Natural killer cell (primary cell): ENCODE measurements around the gene LGALS1. TPM values are rescaled to one million over a fixed set of nuclear protein-coding genes. Genes with fewer than 3 reads are reported as not detected.
A peak's percentile ranks its signal among the peaks of the same experiment; 100 is the strongest.
"Not testable (repeated sequence)": the region's sequence is repeated elsewhere in the genome, so short reads cannot be mapped to it uniquely, and the experiment has no call there.

Experiments
- ATAC-seq, 3 donors: fragments of 150-1000 bp in 2 of 3; fragments of 200-7000 bp in 1 of 3; cut with Tn5 transposase; 1 replicate in 1 of 3; 2 replicates in 2 of 3; pipeline ENCODE4 v1.10.0; 2021; ENCODE audit warnings: mild to moderate bottlenecking in 2 of 3, moderate library complexity in 2 of 3
- DNase-seq, 2 donors: peaks; one replicate each; pipeline versions ENCODE4 v3.0.0 to v3.0.0-alpha.2; 2013 to 2021; ENCODE audit warnings: mixed read lengths in 1 of 2
- H3K27ac ChIP-seq: one replicate; pipeline ENCODE4 v1.5.1; 2013; ENCODE audit warnings: mild to moderate bottlenecking, low read length
- H3K27me3 ChIP-seq: one replicate; pipeline ENCODE4 v1.6.1; 2013; ENCODE audit warnings: low read length; ENCODE audit not compliant: control insufficient read depth, insufficient read depth
- H3K36me3 ChIP-seq: one replicate; pipeline ENCODE4 v1.6.1; 2013; ENCODE audit warnings: low read length; ENCODE audit not compliant: control insufficient read depth, insufficient read depth
- H3K4me1 ChIP-seq: one replicate; pipeline ENCODE4 v1.6.1; 2013; ENCODE audit warnings: low read length; ENCODE audit not compliant: control insufficient read depth, insufficient read depth
- H3K4me3 ChIP-seq: one replicate; pipeline ENCODE4 v1.5.1; 2013; ENCODE audit warnings: low read length
- H3K9me3 ChIP-seq: one replicate; pipeline ENCODE4 v1.6.1; 2013; ENCODE audit warnings: low read length; ENCODE audit not compliant: control insufficient read depth, insufficient read depth
- H3K27ac Mint-ChIP-seq, 2 donors: one replicate each; pipeline ENCODE4 v1.8.0; 2022; ENCODE audit warnings: mild to moderate bottlenecking in 2 of 2, mixed read lengths in 2 of 2, moderate library complexity in 1 of 2
- H3K27me3 Mint-ChIP-seq, 2 donors: one replicate each; pipeline ENCODE4 v1.8.0; 2022; ENCODE audit warnings: low read depth in 2 of 2, mixed read lengths in 2 of 2
- H3K36me3 Mint-ChIP-seq: one replicate; pipeline ENCODE4 v1.8.0; 2022; ENCODE audit warnings: mixed read lengths
- H3K4me1 Mint-ChIP-seq, 2 donors: one replicate each; pipeline ENCODE4 v1.8.0; 2022; ENCODE audit warnings: mixed read lengths in 2 of 2
- H3K4me3 Mint-ChIP-seq: one replicate; pipeline ENCODE4 v1.8.0; 2022; ENCODE audit warnings: mild to moderate bottlenecking, moderate library complexity, mixed read lengths
- H3K9me3 Mint-ChIP-seq, 2 donors: one replicate each; pipeline ENCODE4 v1.8.0; 2022; ENCODE audit warnings: mixed read lengths in 2 of 2
- WGBS: methylation state at CpG from one replicate; pipeline ENCODE4 v1.1.7; 2013; ENCODE audit warnings: missing lambda C conversion rate; ENCODE audit not compliant: insufficient coverage; 5-methylcytosine and 5-hydroxymethylcytosine counted together
- intact Hi-C: fragments of 100-400 bp; cut with micrococcal nuclease; formaldehyde crosslinking; loops from one replicate; pipeline ENCODE4 v1.14.2; 2022
- total RNA-seq, 4 donors: library from RNA; stranded (reverse); fragments of 120-200 nt in 1 of 4; gene quantifications; one replicate each; pipeline versions ENCODE4 v1.2.3 to v1.2.4, GENCODE V29; 2013 to 2022
- TF ChIP-seq, protein P1 (sequence below): fragments of 200-600 bp; IDR thresholded peaks from one replicate; pipeline ENCODE4 v1.8.0; 2022; ENCODE audit warnings: antibody characterized with exemption

The LGALS1 gene
- total RNA-seq, 3 donors from 2014 or later (not counting 1 experiment from before 2014, with no cell fraction given), result 195 to 218 (median 214) TPM

DNA sequence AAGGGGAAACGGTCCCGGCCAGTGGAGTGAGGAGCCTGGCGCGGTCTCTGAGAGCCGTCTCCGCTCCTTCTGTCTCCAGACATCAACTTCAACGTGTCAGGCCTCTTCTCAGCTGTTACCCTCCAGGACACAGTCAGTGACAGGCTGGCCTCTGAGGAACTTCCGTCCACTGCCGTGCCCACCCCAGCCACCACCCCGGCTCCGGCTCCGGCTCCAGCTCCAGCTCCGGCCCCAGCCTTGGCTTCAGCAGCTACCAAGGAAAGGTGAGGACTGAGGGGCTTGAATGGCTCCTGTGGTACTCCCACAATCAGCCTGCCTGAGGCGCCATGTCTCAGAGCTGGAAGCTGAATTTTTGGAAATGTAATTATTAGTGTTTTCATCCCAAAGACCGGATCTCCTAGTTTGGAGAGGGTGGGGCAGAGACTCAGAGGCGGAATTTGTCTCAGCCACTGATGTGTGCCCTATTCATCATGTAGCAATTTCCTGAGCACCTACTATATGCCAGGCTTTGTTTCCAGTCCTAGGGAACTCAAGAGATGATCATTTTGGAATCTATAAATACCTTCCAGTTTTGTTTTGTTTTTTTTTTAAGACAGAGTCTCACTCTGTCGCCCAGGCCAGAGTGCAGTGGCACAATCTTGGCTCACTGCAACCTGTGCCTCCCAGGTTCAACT, 24.8 kb upstream of the LGALS1 start:
- H3K27me3 Mint-ChIP-seq, result no peaks in the 10 kb centered on the region

GRCh38 chr22:37654563-37655251, 20.7 kb upstream of the LGALS1 start:
- Histone ChIP-seq H3K27me3 (no peaks in the 10 kb centered on the region), H3K4me3 (no peak overlapping the region), H3K36me3 (peaks cover 45% of the 10 kb centered on the region), H3K9me3 (no peaks in the 10 kb centered on the region), H3K27ac (no peak overlapping the region), H3K4me1 (peaks cover 15% of the 10 kb centered on the region)
- ATAC-seq, result no peak
- no peaks in the 10 kb centered on the region for H3K9me3 Mint-ChIP-seq
- H3K27ac Mint-ChIP-seq, result peak overlapping the region; percentile 54 to 66
- intact Hi-C loops, result no loop called here
- WGBS, result 93% methylated on average over 14 of the region's 14 CpGs
- H3K4me3 Mint-ChIP-seq, result no peak overlapping the region
- TF ChIP-seq, protein P1, sequence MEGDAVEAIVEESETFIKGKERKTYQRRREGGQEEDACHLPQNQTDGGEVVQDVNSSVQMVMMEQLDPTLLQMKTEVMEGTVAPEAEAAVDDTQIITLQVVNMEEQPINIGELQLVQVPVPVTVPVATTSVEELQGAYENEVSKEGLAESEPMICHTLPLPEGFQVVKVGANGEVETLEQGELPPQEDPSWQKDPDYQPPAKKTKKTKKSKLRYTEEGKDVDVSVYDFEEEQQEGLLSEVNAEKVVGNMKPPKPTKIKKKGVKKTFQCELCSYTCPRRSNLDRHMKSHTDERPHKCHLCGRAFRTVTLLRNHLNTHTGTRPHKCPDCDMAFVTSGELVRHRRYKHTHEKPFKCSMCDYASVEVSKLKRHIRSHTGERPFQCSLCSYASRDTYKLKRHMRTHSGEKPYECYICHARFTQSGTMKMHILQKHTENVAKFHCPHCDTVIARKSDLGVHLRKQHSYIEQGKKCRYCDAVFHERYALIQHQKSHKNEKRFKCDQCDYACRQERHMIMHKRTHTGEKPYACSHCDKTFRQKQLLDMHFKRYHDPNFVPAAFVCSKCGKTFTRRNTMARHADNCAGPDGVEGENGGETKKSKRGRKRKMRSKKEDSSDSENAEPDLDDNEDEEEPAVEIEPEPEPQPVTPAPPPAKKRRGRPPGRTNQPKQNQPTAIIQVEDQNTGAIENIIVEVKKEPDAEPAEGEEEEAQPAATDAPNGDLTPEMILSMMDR, result no peak
- no peaks in the 10 kb centered on the region for H3K36me3 Mint-ChIP-seq
- DNase-seq, result no peak
- no peaks in the 10 kb centered on the region for H3K27me3 Mint-ChIP-seq
- peaks cover 14 to 27% of the 10 kb centered on the region in 2 donors for H3K4me1 Mint-ChIP-seq

More for the DNA sequence above, 24.8 kb upstream of the LGALS1 start:
- Mint-ChIP-seq H3K36me3 (no peaks in the 10 kb centered on the region), H3K4me3 (no peak overlapping the region), H3K4me1 (peaks cover 0 to 5% of the 10 kb centered on the region in 2 donors), H3K27ac (no peak overlapping the region), H3K9me3 (no peaks in the 10 kb centered on the region)
- Histone ChIP-seq H3K27ac (no peak overlapping the region), H3K27me3 (no peaks in the 10 kb centered on the region), H3K36me3 (peaks cover 76% of the 10 kb centered on the region), H3K9me3 (no peaks in the 10 kb centered on the region), H3K4me1 (no peaks in the 10 kb centered on the region), H3K4me3 (no peak overlapping the region)
- no peak for ATAC-seq
- no peak for DNase-seq
- TF ChIP-seq, protein P1, result no peak
- intact Hi-C loops, result no loop called here
- WGBS, result 96% methylated on average over 17 of the region's 17 CpGs

- Histone ChIP-seq H3K27me3 (no peaks in the 10 kb centered on the region), H3K36me3 (peaks cover 40% of the 10 kb centered on the region), H3K9me3 (no peaks in the 10 kb centered on the region), H3K4me1 (peaks cover 20% of the 10 kb centered on the region), H3K4me3 (no peak overlapping the region), H3K27ac (no peak overlapping the region)
- Mint-ChIP-seq H3K4me1 (peaks cover 19 to 32% of the 10 kb centered on the region in 2 donors), H3K9me3 (no peaks in the 10 kb centered on the region), H3K36me3 (no peaks in the 10 kb centered on the region), H3K27me3 (no peaks in the 10 kb centered on the region), H3K4me3 (no peak overlapping the region), H3K27ac (no peak overlapping the region)
- TF ChIP-seq, protein P1, result no peak
- 88% methylated on average over 11 of the region's 17 CpGs for WGBS
- intact Hi-C loops, result no loop called here
- DNase-seq, result no peak
- no peak for ATAC-seq
These were observed 20.2 kb upstream of the LGALS1 start for GRCh38 chr22:37655252-37655563.

DNA sequence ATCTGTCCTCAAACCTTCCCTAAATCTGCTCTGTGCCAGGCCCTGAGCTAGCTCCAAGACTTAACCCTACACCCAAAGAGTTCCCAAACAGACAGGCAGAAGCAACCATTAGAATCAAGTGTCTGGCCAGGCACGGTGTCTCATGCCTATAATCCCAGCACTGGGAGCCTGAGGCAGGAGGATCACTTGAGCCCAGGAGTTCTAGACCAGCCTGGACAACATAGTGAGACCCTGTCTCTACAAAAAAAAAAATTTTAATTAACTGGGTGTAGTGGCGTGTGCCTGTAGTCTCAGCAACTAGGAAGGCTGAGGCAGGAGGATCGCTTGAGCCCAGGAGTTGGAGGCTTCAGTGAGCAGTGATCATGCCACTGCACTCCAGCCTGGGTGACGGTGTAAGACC, 18.9 kb upstream of the LGALS1 start:
- H3K27me3 Mint-ChIP-seq, H3K4me3 ChIP-seq, H3K36me3 Mint-ChIP-seq, H3K27ac ChIP-seq, H3K9me3 ChIP-seq, ATAC-seq, H3K27me3 ChIP-seq, H3K9me3 Mint-ChIP-seq, DNase-seq, intact Hi-C loops: not testable (repeated sequence)
- Mint-ChIP-seq H3K4me1 (peaks cover 33 to 42% of the 10 kb centered on the region in 2 donors), H3K4me3 (peak overlapping the region; percentile 42), H3K27ac (peak overlapping the region; percentile 76 to 77)
- Histone ChIP-seq H3K4me1 (peaks cover 34% of the 10 kb centered on the region), H3K36me3 (peaks cover 26% of the 10 kb centered on the region)
- WGBS, result 93% methylated on average over 4 of the region's 4 CpGs
